Measurements from ENCODE around the gene UPF3A. TPM values are rescaled to one million over a fixed set of nuclear protein-coding genes. Genes with fewer than 3 reads are reported as not detected.

UPF3A gene
- total and polyA plus RNA-seq, 9 of the 15 experiments (the other 6 are each of a cell fraction or from before 2014, with no cell fraction given) = 15.6 to 76.5 (median 40.9) TPM

- TF ChIP-seq NKRF (IDR thresholded peaks at IDR 0.05; ENCODE audit: borderline replicate concordance) = no peak; the same call in 1 of the 2 replicates
- no peak for TF ChIP-seq ZNF407 (IDR thresholded peaks at IDR 0.05; ENCODE audit: low read depth)
- TF ChIP-seq ZNF76 (CRISPR knock-in tag; IDR thresholded peaks at IDR 0.05; ENCODE audit: borderline replicate concordance) = no peak
- 0 out of 2 replicates have a peak, but pooled peaks have one; percentile 15 for TF ChIP-seq ZNF23 (CRISPR knock-in tag; IDR thresholded peaks at IDR 0.05)
- no peak for TF ChIP-seq E2F6 (IDR thresholded peaks at IDR 0.05; ENCODE audit: borderline replicate concordance in 1 of 2, extremely low read depth in 1 of 2, insufficient read depth in 1 of 2, insufficient read length in 1 of 2, low read depth in 1 of 2, low read length in 1 of 2, poor library complexity in 1 of 2, severe bottlenecking in 1 of 2)
- TF ChIP-seq CSDE1 (IDR thresholded peaks at IDR 0.05) = no peak
- no peak for TF ChIP-seq CBX5 (IDR thresholded peaks at IDR 0.05; ENCODE audit: borderline replicate concordance, low read depth)
- TF ChIP-seq ZNF655 (CRISPR knock-in tag; IDR thresholded peaks at IDR 0.05) = no peak
- no peak for TF ChIP-seq ZNF197 (CRISPR knock-in tag; IDR thresholded peaks at IDR 0.05; ENCODE audit: low read depth)
- no peak for TF ChIP-seq TCF3 (CRISPR knock-in tag; IDR thresholded peaks at IDR 0.05)
- no peak for TF ChIP-seq POLR2AphosphoS2 (IDR thresholded peaks at IDR 0.05; ENCODE audit: low read length)
- TF ChIP-seq NFYB (IDR thresholded peaks at IDR 0.05; ENCODE audit: extremely low read depth, insufficient read length) = no peak
- TF ChIP-seq ATF4 (CRISPR knock-in tag; IDR thresholded peaks at IDR 0.05) = no peak
- TF ChIP-seq JUNB (CRISPR knock-in tag; conservative IDR thresholded peaks at IDR 0.05) = no peak
These were observed 755 bp downstream of the UPF3A start (continued) for GRCh38 chr13:114282041-114282670.

All from K562 (cell line).